MM.1S (cell line): ENCODE data around the gene SAMMSON.

ENCODE experiments used
- DNase-seq: peaks from one replicate; pipeline ENCODE4 v3.0.0-alpha.2; 2015
- H2AFZ ChIP-seq: fragments of 300-600 bp; sonication (generic); 2 replicates; pipeline ENCODE4 v1.6.0; 2016; ENCODE audit warnings: antibody characterized with exemption, low read length
- H3F3A ChIP-seq: fragments of 300-600 bp; sonication (generic); 2 replicates; pipeline ENCODE4 v1.6.1; 2016; ENCODE audit warnings: mild to moderate bottlenecking, antibody characterized with exemption, low read length, moderate library complexity, mixed read lengths; ENCODE audit not compliant: insufficient read depth
- H3K27ac ChIP-seq: fragments of 300-600 bp; sonication (generic); 2 replicates; pipeline ENCODE4 v1.5.1; 2016; ENCODE audit warnings: mild to moderate bottlenecking, low read length
- H3K27me3 ChIP-seq: fragments of 300-600 bp; sonication (generic); replicated peaks from 2 replicates; pipeline ENCODE4 v1.6.0; 2016; ENCODE audit warnings: low read length; ENCODE audit not compliant: insufficient read depth
- H3K36me3 ChIP-seq: fragments of 300-600 bp; sonication (generic); replicated peaks from 2 replicates; pipeline ENCODE4 v1.6.1; 2016; ENCODE audit warnings: mild to moderate bottlenecking, low read length, mixed read lengths; ENCODE audit not compliant: insufficient read depth
- H3K4me1 ChIP-seq: fragments of 300-600 bp; sonication (generic); 2 replicates; pipeline ENCODE4 v1.6.1; 2016; ENCODE audit warnings: low read length, mixed read lengths
- H3K4me2 ChIP-seq: fragments of 300-600 bp; sonication (generic); 2 replicates; pipeline ENCODE4 v1.6.0; 2016; ENCODE audit warnings: low read depth, low read length
- H3K4me3 ChIP-seq: fragments of 300-600 bp; sonication (generic); 2 replicates; pipeline ENCODE4 v1.5.1; 2016; ENCODE audit warnings: low read length, mixed read lengths
- H3K79me2 ChIP-seq: fragments of 300-600 bp; sonication (generic); 2 replicates; pipeline ENCODE4 v1.6.1; 2016; ENCODE audit warnings: mixed run types, low read length, mixed read lengths
- H3K9ac ChIP-seq: fragments of 300-600 bp; sonication (generic); 2 replicates; pipeline ENCODE4 v1.6.1; 2016; ENCODE audit warnings: low read length, mixed read lengths
- H3K9me2 ChIP-seq: fragments of 300-600 bp; sonication (generic); replicated peaks from 2 replicates; pipeline ENCODE4 v1.6.1; 2016; ENCODE audit warnings: mild to moderate bottlenecking, low read length, mixed read lengths; ENCODE audit not compliant: insufficient read depth
- H3K9me3 ChIP-seq: fragments of 300-600 bp; sonication (generic); replicated peaks from 2 replicates; pipeline ENCODE4 v1.6.1; 2016; ENCODE audit warnings: mild to moderate bottlenecking, low read length, mixed read lengths; ENCODE audit not compliant: insufficient read depth
- H4K20me1 ChIP-seq: fragments of 300-600 bp; sonication (generic); 2 replicates; pipeline ENCODE4 v1.6.1; 2016; ENCODE audit warnings: mild to moderate bottlenecking, low read length, moderate library complexity, mixed read lengths; ENCODE audit not compliant: insufficient read depth
- CTCF ChIP-seq: fragments of 300-600 bp; sonication (generic); IDR thresholded peaks from 2 replicates; pipeline ENCODE4 v1.5.1; 2016; ENCODE audit warnings: antibody characterized with exemption, low read length, mixed read lengths
- EZH2 ChIP-seq: fragments of 300-600 bp; sonication (generic); optimal IDR thresholded peaks from 2 replicates; pipeline ENCODE3; 2017; ENCODE audit warnings: low read depth, mild to moderate bottlenecking, antibody characterized with exemption, low read length, mixed read lengths
- EZH2phosphoT487 ChIP-seq: fragments of 300-600 bp; sonication (generic); IDR thresholded peaks from 2 replicates; pipeline ENCODE4 v1.6.1; 2018; ENCODE audit warnings: antibody characterized with exemption, low read length

SAMMSON gene

GRCh38 chr3:69983546-69984265, 15.8 kb upstream of the SAMMSON start:
- H3K4me3 ChIP-seq, result no peak overlapping the region
- H4K20me1 ChIP-seq, result no peaks in the 10 kb centered on the region
- DNase-seq, result no peak
- no peaks in the 10 kb centered on the region for H3K79me2 ChIP-seq
- no peak overlapping the region for H3K9ac ChIP-seq
- no peaks in the 10 kb centered on the region for H3K9me2 ChIP-seq
- H2AFZ ChIP-seq, result no peak overlapping the region
- TF ChIP-seq EZH2, result no peak
- H3F3A ChIP-seq, result no peaks in the 10 kb centered on the region
- H3K27me3 ChIP-seq, result no peaks in the 10 kb centered on the region
- no peak overlapping the region for H3K27ac ChIP-seq
- H3K4me2 ChIP-seq, result no peak overlapping the region
- H3K9me3 ChIP-seq, result no peaks in the 10 kb centered on the region
- no peaks in the 10 kb centered on the region for H3K4me1 ChIP-seq
- no peaks in the 10 kb centered on the region for H3K36me3 ChIP-seq

GRCh38 chr3:69985266-69985665, 14.3 kb upstream of the SAMMSON start:
- H2AFZ ChIP-seq, result no peak overlapping the region
- no peaks in the 10 kb centered on the region for H3K79me2 ChIP-seq

GRCh38 chr3:69986419-69986818, 13.1 kb upstream of the SAMMSON start:
- H3K27me3 ChIP-seq, result no peaks in the 10 kb centered on the region
- H3K36me3 ChIP-seq, result no peaks in the 10 kb centered on the region
- TF ChIP-seq EZH2phosphoT487 (no peak), CTCF (no peak), EZH2 (no peak)
- H3K4me1 ChIP-seq, result no peaks in the 10 kb centered on the region
- H3K9me3 ChIP-seq, result no peaks in the 10 kb centered on the region
- no peak overlapping the region for H2AFZ ChIP-seq
- no peaks in the 10 kb centered on the region for H3F3A ChIP-seq
- no peak for DNase-seq
- H3K27ac ChIP-seq, result no peak overlapping the region
- no peaks in the 10 kb centered on the region for H3K79me2 ChIP-seq
- H3K4me3 ChIP-seq, result no peak overlapping the region
- no peak overlapping the region for H3K9ac ChIP-seq
- H3K4me2 ChIP-seq, result no peak overlapping the region
- no peaks in the 10 kb centered on the region for H4K20me1 ChIP-seq
- no peaks in the 10 kb centered on the region for H3K9me2 ChIP-seq

More at GRCh38 chr3:69985266-69985665, 14.3 kb upstream of the SAMMSON start:
- H3K9me2 ChIP-seq, result no peaks in the 10 kb centered on the region
- H3K36me3 ChIP-seq, result no peaks in the 10 kb centered on the region
- H3K9me3 ChIP-seq, result no peaks in the 10 kb centered on the region
- no peaks in the 10 kb centered on the region for H3F3A ChIP-seq
- no peak overlapping the region for H3K27ac ChIP-seq
- H3K4me2 ChIP-seq, result no peak overlapping the region
- no peaks in the 10 kb centered on the region for H3K4me1 ChIP-seq
- H3K27me3 ChIP-seq, result no peaks in the 10 kb centered on the region
- DNase-seq, result no peak
- H3K9ac ChIP-seq, result no peak overlapping the region
- H4K20me1 ChIP-seq, result no peaks in the 10 kb centered on the region
- TF ChIP-seq CTCF, result no peak
- TF ChIP-seq EZH2phosphoT487, result no peak
- no peak for TF ChIP-seq EZH2
- no peak overlapping the region for H3K4me3 ChIP-seq

GRCh38 chr3:69987833-69988232, 11.7 kb upstream of the SAMMSON start:
- Histone ChIP-seq H3K79me2 (no peaks in the 10 kb centered on the region), H3K27ac (no peak overlapping the region), H3F3A (no peaks in the 10 kb centered on the region), H3K9ac (no peak overlapping the region), H3K4me1 (no peaks in the 10 kb centered on the region), H3K9me3 (no peaks in the 10 kb centered on the region), H4K20me1 (no peaks in the 10 kb centered on the region), H3K4me3 (no peak overlapping the region), H3K9me2 (no peaks in the 10 kb centered on the region), H3K4me2 (no peak overlapping the region), H2AFZ (no peak overlapping the region), H3K27me3 (no peaks in the 10 kb centered on the region), H3K36me3 (no peaks in the 10 kb centered on the region)
- TF ChIP-seq EZH2phosphoT487, result no peak
- TF ChIP-seq EZH2, result no peak
- no peak for TF ChIP-seq CTCF
- no peak for DNase-seq
